Loucy (cell line): ENCODE measurements around the gene RNASE11.
A peak's percentile ranks its signal among the peaks of the same experiment; 100 is the strongest.

Source experiments
- H2AFZ ChIP-seq: fragments of 200-600 bp; sonication (generic); 2 replicates; pipeline ENCODE4 v1.6.0; 2016; ENCODE audit warnings: antibody characterized with exemption, mild to moderate bottlenecking, low read length, moderate library complexity
- H3F3A ChIP-seq: fragments of 200-600 bp; 2 replicates; pipeline ENCODE4 v1.6.0; 2016; ENCODE audit warnings: antibody characterized with exemption, low read depth, mild to moderate bottlenecking
- H3K27me3 ChIP-seq: fragments of 200-600 bp; sonication (generic); 2 replicates; pipeline ENCODE4 v1.6.1; 2014; ENCODE audit warnings: low read length, mild to moderate bottlenecking; ENCODE audit not compliant: insufficient read depth, poor library complexity, severe bottlenecking
- H3K36me3 ChIP-seq: fragments of 200-600 bp; sonication (generic); 2 replicates; pipeline ENCODE4 v1.6.1; 2016; ENCODE audit warnings: low read length; ENCODE audit not compliant: insufficient read depth
- H3K4me1 ChIP-seq: fragments of 200-600 bp; sonication (generic); 2 replicates; pipeline ENCODE4 v1.5.1; 2014; ENCODE audit warnings: low read length, mild to moderate bottlenecking; ENCODE audit not compliant: insufficient read depth, poor library complexity, severe bottlenecking
- H3K4me2 ChIP-seq: fragments of 200-600 bp; sonication (generic); 2 replicates; pipeline ENCODE4 v1.6.0; 2014; ENCODE audit warnings: antibody characterized with exemption, low read length, low read depth, mild to moderate bottlenecking; ENCODE audit not compliant: poor library complexity, severe bottlenecking
- H3K4me3 ChIP-seq: fragments of 200-600 bp; sonication (generic); 2 replicates; pipeline ENCODE4 v1.5.1; 2014; ENCODE audit warnings: low read length, mild to moderate bottlenecking, mixed read lengths; ENCODE audit not compliant: poor library complexity, severe bottlenecking
- H3K79me2 ChIP-seq: fragments of 200-600 bp; sonication (generic); 2 replicates; pipeline ENCODE4 v1.6.1; 2014; ENCODE audit warnings: low read length; ENCODE audit not compliant: insufficient read depth
- H3K9ac ChIP-seq: fragments of 200-600 bp; sonication (generic); 2 replicates; pipeline ENCODE4 v1.6.0; 2014; ENCODE audit warnings: mild to moderate bottlenecking, low read depth, low read length, moderate library complexity; ENCODE audit not compliant: poor library complexity, severe bottlenecking
- H3K9me2 ChIP-seq: fragments of 200-600 bp; sonication (generic); replicated peaks from 2 replicates; pipeline ENCODE4 v1.6.1; 2016; ENCODE audit warnings: low read depth, low read length, mixed read lengths
- H3K9me3 ChIP-seq: fragments of 200-600 bp; sonication (generic); 2 replicates; pipeline ENCODE4 v1.6.1; 2014; ENCODE audit warnings: mild to moderate bottlenecking, antibody characterized with exemption, low read length, low read depth; ENCODE audit not compliant: insufficient read depth
- H4K20me1 ChIP-seq: fragments of 200-600 bp; sonication (generic); 2 replicates; pipeline ENCODE4 v1.6.0; 2014; ENCODE audit warnings: antibody characterized with exemption, low read length, mild to moderate bottlenecking; ENCODE audit not compliant: insufficient read depth, poor library complexity, severe bottlenecking
- EZH2phosphoT487 ChIP-seq: fragments of 200-600 bp; IDR thresholded peaks from 2 replicates; pipeline ENCODE4 v1.6.1; 2018; ENCODE audit warnings: antibody characterized with exemption, mild to moderate bottlenecking, moderate library complexity, borderline replicate concordance
- TF ChIP-seq, protein P1 (sequence below): fragments of 200-600 bp; sonication (generic); conservative IDR thresholded peaks from 2 replicates; pipeline ENCODE4 v1.5.1; 2014; ENCODE audit warnings: mild to moderate bottlenecking, antibody characterized with exemption, low read length

The RNASE11 gene

DNA sequence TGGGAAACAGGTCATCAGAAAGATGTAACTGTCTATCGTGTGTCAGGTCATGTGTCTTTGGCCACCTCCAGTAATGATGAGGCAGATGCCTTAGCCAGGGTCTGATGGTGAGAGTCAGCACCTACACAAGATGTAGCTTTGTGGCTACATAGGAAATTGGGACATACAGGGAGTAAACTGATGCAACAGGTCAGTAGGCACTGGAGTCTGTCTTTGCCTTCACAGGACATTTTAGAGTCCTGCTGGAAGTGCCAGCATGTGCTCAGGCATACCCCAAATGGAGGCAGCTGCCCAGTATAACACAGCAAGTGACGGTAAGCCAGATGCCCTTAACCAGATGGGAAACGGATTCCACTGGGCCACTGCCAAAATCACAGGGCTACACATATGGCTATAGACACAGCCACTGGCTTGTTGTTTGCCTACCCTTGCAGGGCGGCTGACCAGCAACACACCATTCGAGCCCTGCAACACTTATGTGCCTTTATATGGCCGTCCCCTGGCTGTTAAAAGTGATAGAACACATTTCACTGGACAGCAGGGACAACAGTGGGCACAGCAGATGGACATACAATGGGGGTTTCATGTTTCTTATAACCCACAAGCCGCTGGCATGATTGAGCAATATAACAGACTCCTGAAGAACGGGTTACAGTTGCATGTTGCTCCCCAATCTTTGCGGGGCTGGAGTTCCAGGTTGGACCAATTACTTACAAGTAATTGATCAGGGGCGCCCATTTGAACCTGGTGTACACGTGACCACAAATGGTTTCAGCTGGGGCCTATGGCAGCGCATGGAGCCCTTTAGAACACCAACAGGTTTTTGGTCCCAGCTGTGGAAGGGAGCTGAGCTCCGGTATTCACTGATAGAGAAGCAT, 16.3 kb upstream of the RNASE11 start:
- Histone ChIP-seq H3K9ac (no peak overlapping the region), H3K4me3 (no peak overlapping the region)

DNA sequence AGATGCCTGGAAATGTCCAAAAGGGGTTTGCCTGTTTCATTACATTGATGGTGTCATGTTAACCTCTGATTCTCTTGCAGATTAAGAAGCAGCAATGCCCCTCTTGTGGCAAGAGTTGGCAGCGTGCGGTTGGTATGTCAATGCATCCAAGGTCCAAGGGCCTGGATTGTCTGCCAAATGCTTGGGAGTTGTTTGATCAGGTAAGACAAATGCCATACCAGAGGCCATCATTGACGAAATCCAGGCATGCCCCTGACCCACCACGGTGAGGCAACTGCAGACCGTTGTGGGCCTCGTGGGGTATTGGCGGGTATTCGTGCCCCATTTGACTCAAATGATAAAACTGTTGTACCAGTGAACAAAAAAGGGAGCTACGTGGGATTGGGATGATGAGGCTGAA, 14.8 kb upstream of the RNASE11 start:
- TF ChIP-seq, protein P1, sequence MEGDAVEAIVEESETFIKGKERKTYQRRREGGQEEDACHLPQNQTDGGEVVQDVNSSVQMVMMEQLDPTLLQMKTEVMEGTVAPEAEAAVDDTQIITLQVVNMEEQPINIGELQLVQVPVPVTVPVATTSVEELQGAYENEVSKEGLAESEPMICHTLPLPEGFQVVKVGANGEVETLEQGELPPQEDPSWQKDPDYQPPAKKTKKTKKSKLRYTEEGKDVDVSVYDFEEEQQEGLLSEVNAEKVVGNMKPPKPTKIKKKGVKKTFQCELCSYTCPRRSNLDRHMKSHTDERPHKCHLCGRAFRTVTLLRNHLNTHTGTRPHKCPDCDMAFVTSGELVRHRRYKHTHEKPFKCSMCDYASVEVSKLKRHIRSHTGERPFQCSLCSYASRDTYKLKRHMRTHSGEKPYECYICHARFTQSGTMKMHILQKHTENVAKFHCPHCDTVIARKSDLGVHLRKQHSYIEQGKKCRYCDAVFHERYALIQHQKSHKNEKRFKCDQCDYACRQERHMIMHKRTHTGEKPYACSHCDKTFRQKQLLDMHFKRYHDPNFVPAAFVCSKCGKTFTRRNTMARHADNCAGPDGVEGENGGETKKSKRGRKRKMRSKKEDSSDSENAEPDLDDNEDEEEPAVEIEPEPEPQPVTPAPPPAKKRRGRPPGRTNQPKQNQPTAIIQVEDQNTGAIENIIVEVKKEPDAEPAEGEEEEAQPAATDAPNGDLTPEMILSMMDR: peak; percentile 19; the same call in 1 of the 2 replicates
- no peak for TF ChIP-seq EZH2phosphoT487
- H3K9me2 ChIP-seq: no peaks in the 10 kb centered on the region
- no peak overlapping the region for H3K4me2 ChIP-seq
- no peaks in the 10 kb centered on the region for H3K79me2 ChIP-seq
- H3K9me3 ChIP-seq: no peaks in the 10 kb centered on the region
- H3F3A ChIP-seq: no peaks in the 10 kb centered on the region
- H3K4me3 ChIP-seq: no peak overlapping the region
- no peaks in the 10 kb centered on the region for H3K4me1 ChIP-seq
- no peak overlapping the region for H2AFZ ChIP-seq
- no peak overlapping the region for H3K9ac ChIP-seq
- H3K27me3 ChIP-seq: no peaks in the 10 kb centered on the region
- H4K20me1 ChIP-seq: no peaks in the 10 kb centered on the region
- H3K36me3 ChIP-seq: no peaks in the 10 kb centered on the region

More for the DNA sequence above, 16.3 kb upstream of the RNASE11 start:
- Histone ChIP-seq H2AFZ (no peak overlapping the region), H3K9me3 (no peaks in the 10 kb centered on the region), H4K20me1 (no peaks in the 10 kb centered on the region), H3F3A (no peaks in the 10 kb centered on the region), H3K4me2 (no peak overlapping the region), H3K4me1 (peaks cover 5% of the 10 kb centered on the region), H3K36me3 (no peaks in the 10 kb centered on the region), H3K27me3 (no peaks in the 10 kb centered on the region), H3K9me2 (no peaks in the 10 kb centered on the region), H3K79me2 (no peaks in the 10 kb centered on the region)
- TF ChIP-seq, protein P1: no peak
- no peak for TF ChIP-seq EZH2phosphoT487

DNA sequence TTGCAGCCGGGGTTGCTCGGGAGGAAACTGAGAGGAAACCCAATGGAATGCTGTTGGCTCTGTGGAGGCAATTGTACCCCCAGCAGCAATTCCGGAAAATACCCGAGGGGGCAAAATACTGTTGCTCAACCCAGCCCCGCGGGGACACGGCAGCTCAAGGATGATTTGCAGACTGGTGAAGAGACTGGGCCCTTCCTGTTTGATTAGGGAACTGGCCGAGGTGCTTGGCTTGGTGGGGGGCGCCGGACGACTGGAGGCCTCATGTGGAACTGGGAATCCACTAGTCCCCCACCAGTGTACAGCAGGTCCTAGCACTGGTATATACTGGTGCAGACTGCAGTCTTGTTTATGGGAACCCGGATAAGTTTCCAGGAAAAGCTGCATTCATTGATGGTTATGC, 13.7 kb upstream of the RNASE11 start:
- no peak for TF ChIP-seq EZH2phosphoT487
- TF ChIP-seq, protein P1: no peak
- H2AFZ ChIP-seq: no peak overlapping the region
- H3K36me3 ChIP-seq: no peaks in the 10 kb centered on the region
- no peaks in the 10 kb centered on the region for H4K20me1 ChIP-seq
- H3K9me3 ChIP-seq: no peaks in the 10 kb centered on the region
- no peaks in the 10 kb centered on the region for H3F3A ChIP-seq
- no peaks in the 10 kb centered on the region for H3K79me2 ChIP-seq
- H3K4me3 ChIP-seq: no peak overlapping the region
- no peaks in the 10 kb centered on the region for H3K4me1 ChIP-seq
- H3K9ac ChIP-seq: no peak overlapping the region
- no peaks in the 10 kb centered on the region for H3K9me2 ChIP-seq
- no peaks in the 10 kb centered on the region for H3K27me3 ChIP-seq
- no peak overlapping the region for H3K4me2 ChIP-seq
